Measurements from ENCODE around the gene FCRL3.

The FCRL3 gene

GRCh38 chr1:157682710-157683437 is 17.7 kb downstream of the FCRL3 start:
- no peak for DNase-seq

DNA sequence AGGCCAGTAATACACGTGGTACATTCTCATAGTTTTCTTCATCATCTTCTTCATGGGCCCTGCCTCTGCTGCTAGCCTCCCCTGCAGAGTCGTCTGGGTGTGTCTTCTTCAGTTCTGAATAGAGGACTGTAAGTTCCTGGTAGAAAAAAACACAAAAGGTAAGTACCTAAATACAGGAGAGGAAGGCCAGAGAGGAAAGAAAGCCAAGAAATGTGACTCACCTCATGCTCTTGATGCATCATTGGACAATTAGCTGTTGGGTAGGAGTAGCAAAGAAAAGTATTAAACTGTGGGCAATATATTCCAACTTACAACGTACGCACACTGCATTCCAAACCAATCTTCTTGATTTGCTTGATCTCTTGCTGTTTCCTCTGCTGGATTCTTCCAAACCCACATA is 21.8 kb downstream of the FCRL3 start:
- no peak for DNase-seq

DNA sequence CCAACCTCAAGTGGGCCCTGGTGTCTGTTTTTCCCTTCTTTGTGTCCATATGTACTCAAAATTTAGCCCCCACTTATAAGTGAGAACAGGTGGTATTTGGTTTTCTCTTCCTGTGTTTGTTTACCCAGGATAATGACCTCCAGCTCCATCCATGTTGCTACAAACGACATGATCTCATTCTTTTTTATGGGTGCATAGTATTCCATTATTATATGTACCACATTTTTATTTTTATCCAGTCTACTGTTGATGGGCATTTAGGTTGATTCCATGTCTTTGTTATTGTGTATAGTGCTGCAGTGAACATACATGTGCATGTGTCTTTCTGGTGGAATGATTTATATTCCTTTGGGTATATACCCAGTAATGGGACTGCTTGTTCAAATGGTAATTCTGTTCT is 27.6 kb downstream of the FCRL3 start:
- DNase-seq: no peak

DNA sequence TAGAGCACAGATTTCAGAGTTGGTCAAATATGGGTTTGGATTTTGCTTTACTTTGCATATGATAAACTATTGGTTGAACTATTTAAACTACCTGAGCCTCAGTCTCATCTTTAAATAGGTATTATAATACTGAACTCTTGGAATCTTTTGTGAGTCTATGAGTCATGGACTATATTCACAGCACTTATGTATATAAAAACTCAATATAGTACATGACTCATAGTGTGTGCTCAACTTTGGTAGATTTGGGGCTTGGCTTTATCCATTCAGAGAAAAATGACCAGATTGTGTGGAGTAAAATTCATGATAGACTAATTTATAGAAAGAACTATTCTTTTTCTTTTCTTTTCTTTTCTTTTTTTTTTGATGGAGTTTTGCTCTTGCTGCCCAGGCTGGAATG is 28.7 kb downstream of the FCRL3 start:
- DNase-seq: no peak

DNA sequence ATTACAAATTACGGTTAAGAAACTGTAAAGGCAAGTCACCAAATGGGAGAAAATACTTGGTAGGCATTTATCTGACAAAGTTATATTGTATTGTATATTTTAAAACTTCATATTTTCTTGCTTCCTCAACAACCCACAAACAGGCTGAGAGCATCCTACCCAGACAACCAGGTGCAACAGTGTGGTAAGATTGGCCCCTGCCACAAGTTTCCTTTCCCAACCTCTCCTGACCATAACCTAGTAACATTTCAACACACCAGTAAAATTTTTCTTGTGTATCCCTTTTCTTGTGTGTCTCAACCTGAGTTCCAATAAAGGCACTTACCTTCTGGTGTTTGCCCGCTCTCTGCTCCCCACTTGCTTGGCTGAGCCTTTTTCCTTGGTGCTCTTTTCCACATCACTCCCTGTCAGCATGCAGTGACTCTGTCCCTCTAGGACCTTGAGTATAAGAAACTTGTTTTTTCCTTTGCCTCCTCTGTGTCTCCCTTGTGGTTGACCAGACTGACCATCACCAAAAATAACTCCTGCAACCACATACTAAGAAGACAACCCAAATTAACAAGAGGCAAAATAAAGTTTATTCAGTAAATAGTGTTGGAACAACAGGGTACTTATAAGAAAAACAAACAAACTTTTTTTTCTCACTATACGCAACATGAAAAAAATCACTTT is 40.9 kb downstream of the FCRL3 start:
- no peak for DNase-seq

- DNase-seq: no peak
These were observed 42.0 kb downstream of the FCRL3 start for GRCh38 chr1:157658571-157658970.

GRCh38 chr1:157653494-157653873 is 47.1 kb downstream of the FCRL3 start:
- DNase-seq: no peak

DNA sequence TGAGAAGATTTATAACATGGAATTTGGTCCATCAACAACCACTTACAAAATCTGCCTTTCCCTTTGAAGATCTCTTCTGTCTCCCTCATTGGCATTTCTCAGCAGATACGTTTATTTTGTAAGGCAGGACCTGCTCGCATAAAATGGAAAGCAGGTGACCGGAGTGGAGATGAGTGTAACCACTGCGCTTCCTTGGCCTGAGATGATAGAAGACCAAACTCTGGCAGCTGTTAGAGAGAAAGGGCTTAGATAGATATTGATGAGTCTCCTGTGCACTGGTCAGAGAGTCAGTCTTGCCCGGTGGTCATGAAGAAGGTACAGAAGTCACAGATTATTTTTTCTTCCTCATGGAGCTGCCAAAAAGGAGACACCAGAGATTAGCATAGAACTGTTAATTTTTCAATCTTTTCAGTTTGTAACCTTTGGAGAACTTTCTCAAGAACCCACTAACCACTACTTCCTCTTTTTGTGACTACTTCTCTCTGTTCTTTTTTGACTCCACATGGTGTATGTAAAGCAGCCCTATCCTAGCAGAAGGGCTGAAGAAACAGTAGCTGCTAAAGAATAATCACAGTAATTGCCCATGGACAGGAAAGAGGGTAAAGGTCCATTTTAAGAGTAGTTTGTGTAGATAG is 47.6 kb downstream of the FCRL3 start:
- no peak for DNase-seq

DNA sequence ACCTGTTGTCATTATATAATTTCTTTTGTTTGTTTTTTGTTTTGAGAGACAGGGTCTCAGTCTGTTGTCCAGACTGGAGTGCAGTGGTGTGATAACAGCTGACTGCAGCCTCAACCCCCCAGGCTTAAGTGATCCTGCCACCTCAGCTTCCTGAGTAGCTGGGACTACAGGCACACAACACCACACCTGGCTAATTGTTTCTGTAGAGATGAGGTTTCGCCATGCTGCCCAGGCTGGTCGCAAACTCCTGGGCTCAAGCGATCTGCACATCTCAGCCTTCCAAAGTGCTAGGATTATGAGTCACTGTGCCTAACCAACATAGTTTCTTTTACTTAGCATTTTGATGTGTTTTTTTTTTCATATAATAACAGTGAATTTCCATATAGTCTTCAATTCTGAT is 52.3 kb downstream of the FCRL3 start:
- no peak for DNase-seq

DNA sequence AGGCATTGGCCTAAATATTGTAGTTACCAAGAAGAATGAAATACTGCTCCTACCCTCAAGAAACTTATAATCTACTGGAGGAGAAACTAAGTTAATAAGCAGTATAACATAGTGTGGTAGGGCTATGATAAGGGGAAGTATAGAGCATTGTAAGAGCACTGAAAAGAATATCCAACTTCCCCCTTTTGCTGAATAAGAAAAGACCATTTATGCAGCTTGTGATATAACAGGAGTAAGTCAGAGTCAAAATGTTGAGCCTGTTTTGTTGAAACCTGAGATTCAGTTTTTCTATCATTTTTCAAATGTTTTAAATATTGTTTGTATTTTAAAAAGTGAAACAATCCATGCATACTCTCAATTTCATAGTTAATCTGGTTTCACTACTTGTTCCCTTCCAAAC is 54.4 kb downstream of the FCRL3 start:
- DNase-seq: no peak

DNA sequence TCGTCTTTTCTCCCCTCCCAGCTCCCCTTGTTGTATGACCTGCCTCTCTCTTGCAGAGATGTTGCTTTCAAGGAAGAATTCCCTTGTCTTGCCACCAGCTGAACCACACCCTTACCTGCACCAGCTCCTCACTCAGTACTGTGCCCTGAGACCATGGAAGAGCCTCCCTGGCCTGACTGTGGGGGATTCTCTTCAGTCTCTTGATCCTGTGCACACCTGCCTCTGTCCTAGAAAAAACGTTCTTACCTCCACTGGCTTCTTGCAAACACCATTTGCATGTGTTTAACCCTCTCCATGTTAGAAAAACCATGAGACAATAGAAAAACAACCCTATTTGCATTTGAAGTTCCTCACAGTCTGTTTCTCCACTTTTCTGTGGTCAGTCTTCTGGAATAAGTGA is 59.4 kb downstream of the FCRL3 start:
- no peak for DNase-seq

- no peak for DNase-seq
These were observed 60.8 kb downstream of the FCRL3 start for GRCh38 chr1:157639800-157640199.

DNA sequence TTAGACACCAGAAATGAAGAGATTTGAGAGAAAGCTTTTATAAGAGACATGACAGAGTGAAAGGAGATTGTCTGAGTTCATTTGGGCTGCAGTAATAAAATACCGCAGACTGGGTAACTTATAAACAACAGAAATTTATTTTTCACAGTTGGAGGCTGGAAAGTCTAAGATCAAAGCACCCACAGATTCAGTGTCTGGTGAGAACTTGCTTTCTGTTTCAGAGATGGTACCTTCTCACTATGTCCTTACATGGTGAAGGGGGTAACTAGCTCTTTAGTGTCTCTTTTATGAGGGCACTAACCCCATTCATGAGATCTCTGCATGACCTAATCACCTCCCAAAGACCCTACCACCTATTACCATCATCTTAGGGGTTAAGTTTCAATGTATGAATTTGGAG is 71.8 kb downstream of the FCRL3 start:
- DNase-seq: no peak
